Measurements from ENCODE around the gene LASP1.
A peak's percentile ranks its signal among the peaks of the same experiment; 100 is the strongest.

DNA sequence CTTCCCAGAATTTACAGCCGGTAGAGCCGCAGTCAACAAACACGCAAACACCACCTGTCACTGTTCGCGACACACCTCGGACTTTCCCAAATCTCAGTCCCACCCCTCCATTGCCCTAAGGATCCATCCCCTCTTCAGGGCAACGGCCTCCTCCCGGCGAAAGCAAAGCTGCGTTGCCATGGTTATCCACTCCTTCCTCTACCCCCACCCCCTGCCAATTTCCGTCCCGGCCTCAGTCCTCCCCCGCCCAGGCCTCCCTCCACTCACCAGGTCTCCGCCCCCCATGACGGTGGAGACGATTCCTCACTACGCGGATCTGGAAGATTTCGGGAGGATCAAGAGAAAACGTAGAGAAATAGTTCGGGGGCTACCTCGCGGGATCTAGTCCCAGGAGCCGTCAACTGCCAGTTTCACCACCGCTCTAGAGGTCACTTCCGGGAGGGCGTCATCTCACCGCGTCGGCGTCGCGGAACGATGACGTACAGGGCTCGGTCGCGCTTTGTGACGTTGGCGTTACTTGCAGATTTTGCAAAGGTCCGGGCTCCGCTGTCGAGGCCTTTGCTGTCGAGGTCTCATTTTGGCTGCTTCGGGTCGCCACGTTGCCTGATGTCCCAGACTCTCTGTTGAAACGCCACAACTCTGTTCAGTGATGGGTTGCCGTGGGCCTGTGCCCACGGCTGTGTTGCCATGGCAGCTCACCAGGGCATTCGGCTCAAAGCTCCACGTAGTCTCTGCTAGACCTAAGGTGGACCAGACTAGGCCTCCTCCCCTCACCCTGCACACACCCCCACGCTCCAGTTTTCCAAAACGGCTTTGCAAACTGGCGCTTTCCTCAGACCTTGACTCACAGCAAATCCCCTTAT is 44.7 kb upstream of the LASP1 start, which contains the start of gene CWC25:
- TF ChIP-seq, protein P1, sequence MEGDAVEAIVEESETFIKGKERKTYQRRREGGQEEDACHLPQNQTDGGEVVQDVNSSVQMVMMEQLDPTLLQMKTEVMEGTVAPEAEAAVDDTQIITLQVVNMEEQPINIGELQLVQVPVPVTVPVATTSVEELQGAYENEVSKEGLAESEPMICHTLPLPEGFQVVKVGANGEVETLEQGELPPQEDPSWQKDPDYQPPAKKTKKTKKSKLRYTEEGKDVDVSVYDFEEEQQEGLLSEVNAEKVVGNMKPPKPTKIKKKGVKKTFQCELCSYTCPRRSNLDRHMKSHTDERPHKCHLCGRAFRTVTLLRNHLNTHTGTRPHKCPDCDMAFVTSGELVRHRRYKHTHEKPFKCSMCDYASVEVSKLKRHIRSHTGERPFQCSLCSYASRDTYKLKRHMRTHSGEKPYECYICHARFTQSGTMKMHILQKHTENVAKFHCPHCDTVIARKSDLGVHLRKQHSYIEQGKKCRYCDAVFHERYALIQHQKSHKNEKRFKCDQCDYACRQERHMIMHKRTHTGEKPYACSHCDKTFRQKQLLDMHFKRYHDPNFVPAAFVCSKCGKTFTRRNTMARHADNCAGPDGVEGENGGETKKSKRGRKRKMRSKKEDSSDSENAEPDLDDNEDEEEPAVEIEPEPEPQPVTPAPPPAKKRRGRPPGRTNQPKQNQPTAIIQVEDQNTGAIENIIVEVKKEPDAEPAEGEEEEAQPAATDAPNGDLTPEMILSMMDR (IDR thresholded peaks at IDR 0.05): peak in 2 of 3 donors; percentile 25 to 26
- TF ChIP-seq POLR2AphosphoS5 (IDR thresholded peaks at IDR 0.05): peak; percentile 98 to 99 (median 99)
